A549 (cell line): Measurements from ENCODE around the gene LRFN2. TPM values are rescaled to one million over a fixed set of nuclear protein-coding genes. Genes with fewer than 3 reads are reported as not detected.

Source experiments
- ATAC-seq, 2 experiments: fragments of 200-7000 bp in 1 of 2; fragments of >200 bp in 1 of 2; cut with Nextera tagmentation in 1 of 2; cut with Tn5 transposase in 1 of 2; 3 replicates each; pipeline versions ENCODE4 v1.8.0 to v1.9.1; 2018 to 2020; ENCODE audit warnings: mild to moderate bottlenecking in 1 of 2, moderate library complexity in 1 of 2
- CTCF ChIA-PET: fragments of 300-600 bp; sonication (Branson Sonifier 250); formaldehyde crosslinking; extraction: SDS; loops from one replicate; lab custom pipeline; 2021; ENCODE audit warnings: antibody characterized with exemption, inconsistent platforms; lab: Yijun Ruan, JAX
- POLR2A ChIA-PET: fragments of 350-600 bp; formaldehyde crosslinking; extraction: SDS; loops from one replicate; lab custom pipeline; 2021; ENCODE audit warnings: antibody characterized with exemption, inconsistent platforms; lab: Yijun Ruan, JAX
- DNase-seq, 2 experiments: peaks; one replicate each; pipeline versions ENCODE4 v3.0.0 to v3.0.0-alpha.2; 2011 to 2016; ENCODE audit warnings: low read depth in 1 of 2, low spot score in 1 of 2
- FAIRE-seq: peaks from 2 replicates; lab custom pipeline; 2011; peaks lifted over from hg19 to GRCh38; lab: Jason Lieb, UNC
- H3K27ac ChIP-seq, 2 experiments: fragments of >200 bp; sonication (Bioruptor Twin); formaldehyde crosslinking; 3 replicates each; pipeline ENCODE4 v1.5.1; 2016 to 2017
- H3K4me1 ChIP-seq: fragments of >200 bp; sonication (Bioruptor Twin); formaldehyde crosslinking; 3 replicates; pipeline ENCODE4 v1.6.1; 2016
- H3K4me2 ChIP-seq: fragments of >200 bp; sonication (Bioruptor Twin); formaldehyde crosslinking; 3 replicates; pipeline ENCODE4 v1.6.1; 2016
- H3K4me3 ChIP-seq: fragments of >200 bp; sonication (Bioruptor Twin); formaldehyde crosslinking; 3 replicates; pipeline ENCODE4 v1.5.1; 2016
- H3K9me3 ChIP-seq: fragments of >200 bp; sonication (Bioruptor Twin); formaldehyde crosslinking; 3 replicates; pipeline ENCODE4 v1.6.1; 2016
- BCL3 ChIP-seq: fragments of >200 bp; sonication (Bioruptor Twin); formaldehyde crosslinking; IDR thresholded peaks from 3 replicates; pipeline ENCODE4 v1.6.1; 2016
- CEBPB ChIP-seq, 2 experiments: fragments of >200 bp in 1 of 2; sonication (Bioruptor Twin) in 1 of 2; formaldehyde crosslinking in 1 of 2; IDR thresholded peaks; 2 replicates each; pipeline ENCODE4 v1.6.1; 2012 to 2016
- EHF ChIP-seq: fragments of 250-450 bp; sonication (Bioruptor Pico); IDR thresholded peaks from 2 replicates; pipeline ENCODE4 v1.5.0; 2020; ENCODE audit warnings: mild to moderate bottlenecking
- EP300 ChIP-seq, 2 experiments: fragments of >200 bp; sonication (Bioruptor Twin); formaldehyde crosslinking; IDR thresholded peaks; 2 replicates in 1 of 2; 3 replicates in 1 of 2; pipeline ENCODE4 v1.6.1; 2016 to 2017
- FOXS1 ChIP-seq: fragments of 250-450 bp; sonication (Bioruptor Pico); IDR thresholded peaks from 2 replicates; pipeline ENCODE4 v1.5.0; 2020; ENCODE audit warnings: mild to moderate bottlenecking, moderate library complexity
- HEYL ChIP-seq: fragments of 250-450 bp; sonication (Bioruptor Pico); IDR thresholded peaks from 2 replicates; pipeline ENCODE4 v1.8.0; 2021; ENCODE audit warnings: mild to moderate bottlenecking, moderate library complexity
- HMGXB4 ChIP-seq: fragments of 250-450 bp; sonication (Bioruptor Pico); IDR thresholded peaks from 2 replicates; pipeline ENCODE4 v1.5.0; 2021; ENCODE audit warnings: mild to moderate bottlenecking, moderate library complexity, borderline replicate concordance
- HOXA7 ChIP-seq: fragments of 250-450 bp; sonication (Bioruptor Pico); IDR thresholded peaks from 2 replicates; pipeline ENCODE4 v1.5.0; 2020; ENCODE audit warnings: mild to moderate bottlenecking, moderate library complexity
- HOXB13 ChIP-seq: fragments of 250-450 bp; sonication (Bioruptor Pico); IDR thresholded peaks from 2 replicates; pipeline ENCODE4 v1.5.0; 2020; ENCODE audit warnings: low read depth, mild to moderate bottlenecking, moderate library complexity
- HOXB5 ChIP-seq: fragments of 250-450 bp; sonication (Bioruptor Pico); IDR thresholded peaks from 2 replicates; pipeline ENCODE4 v1.5.0; 2020; ENCODE audit warnings: mild to moderate bottlenecking, moderate library complexity
- KDM5A ChIP-seq: fragments of 200-600 bp; sonication (generic); IDR thresholded peaks from 2 replicates; pipeline ENCODE4 v1.6.1; 2016; ENCODE audit warnings: antibody characterized with exemption, mild to moderate bottlenecking
- NFE2L2 ChIP-seq: fragments of 150-350 bp; conservative IDR thresholded peaks from 2 replicates; pipeline ENCODE4 v1.6.1; 2014; ENCODE audit warnings: low read length
- NR3C1 ChIP-seq: fragments of >200 bp; sonication (Bioruptor Twin); formaldehyde crosslinking; IDR thresholded peaks from 3 replicates; pipeline ENCODE4 v1.6.1; 2017
- PHF8 ChIP-seq: fragments of 200-600 bp; sonication (generic); IDR thresholded peaks from 2 replicates; pipeline ENCODE4 v1.6.1; 2016; ENCODE audit warnings: low read depth, mild to moderate bottlenecking, antibody characterized with exemption, moderate library complexity, borderline replicate concordance
- POLR2AphosphoS2 ChIP-seq: conservative IDR thresholded peaks from 2 replicates; pipeline ENCODE4 v1.6.1; 2012; ENCODE audit warnings: low read length, improper control_type of control experiment, inconsistent platforms
- RARB ChIP-seq: fragments of 250-450 bp; sonication (Bioruptor Pico); IDR thresholded peaks from 2 replicates; pipeline ENCODE4 v1.8.0; 2021; ENCODE audit warnings: mild to moderate bottlenecking, moderate library complexity
- RCOR1 ChIP-seq: fragments of 150-350 bp; IDR thresholded peaks from 2 replicates; pipeline ENCODE4 v1.6.1; 2014; ENCODE audit warnings: antibody characterized with exemption, low read length, low read depth
- RNF2 ChIP-seq: fragments of 200-600 bp; sonication (generic); IDR thresholded peaks from 2 replicates; pipeline ENCODE4 v1.6.1; 2016; ENCODE audit warnings: low read depth, mild to moderate bottlenecking, antibody characterized with exemption, moderate library complexity, borderline replicate concordance
- SREBF2 ChIP-seq: fragments of 450-650 bp; IDR thresholded peaks from 2 replicates; pipeline ENCODE4 v1.6.1; 2014; ENCODE audit warnings: mild to moderate bottlenecking, moderate library complexity
- TFCP2L1 ChIP-seq: fragments of 250-450 bp; sonication (Bioruptor Pico); IDR thresholded peaks from 2 replicates; pipeline ENCODE4 v1.5.0; 2021; ENCODE audit warnings: mild to moderate bottlenecking
- ZFP36 ChIP-seq: fragments of 450-650 bp; IDR thresholded peaks from 2 replicates; pipeline ENCODE4 v1.6.1; 2014; ENCODE audit warnings: borderline replicate concordance; ENCODE audit not compliant: partially characterized antibody
- ZSCAN20 ChIP-seq: fragments of 250-450 bp; sonication (Bioruptor Pico); IDR thresholded peaks from 2 replicates; pipeline ENCODE4 v1.8.0; 2022; ENCODE audit warnings: mild to moderate bottlenecking, moderate library complexity
- whole genome bisulfite sequencing: methylation state at CpG from one replicate; pipeline ENCODE4 v1.1.6; 2017; ENCODE audit errors: missing lambda C conversion rate; 5-methylcytosine and 5-hydroxymethylcytosine counted together
- polyA plus RNA-seq, 4 experiments: library from polyadenylated mRNA; depleted of rRNA in 3 of 4; stranded (reverse); fragments of >200 nt; fragmentation: RNase III in 1 of 4; extraction: RNeasy Plus Mini Kit Qiagen cat#74134 plus additional on column Dnase treatment in 1 of 4; gene quantifications; 2 replicates in 3 of 4; 3 replicates in 1 of 4; pipeline ENCODE4 v1.2.3, GENCODE V29; 2011 to 2017
- TF ChIP-seq, protein P1 (sequence below): fragments of 250-450 bp; sonication (Bioruptor Pico); IDR thresholded peaks from 2 replicates; pipeline ENCODE4 v1.5.0; 2020; ENCODE audit warnings: low read depth, mild to moderate bottlenecking, moderate library complexity
- TF ChIP-seq, protein P2 (sequence below): fragments of >200 bp; sonication (Bioruptor Twin); formaldehyde crosslinking; IDR thresholded peaks from 2 replicates; pipeline ENCODE4 v1.6.1; 2016
- TF ChIP-seq, protein P3 (sequence below): fragments of >200 bp; sonication (Bioruptor Twin); formaldehyde crosslinking; IDR thresholded peaks from 3 replicates; pipeline ENCODE4 v1.5.1; 2016

LRFN2 gene
- polyA plus RNA-seq, 2 of the 4 experiments (the other 2 are of a cell fraction), result not detected

- Histone ChIP-seq H3K27ac (no peak overlapping the region), H3K4me3 (no peak overlapping the region), H3K9me3 (no peaks in the 10 kb centered on the region), H3K4me2 (no peak overlapping the region), H3K4me1 (no peaks in the 10 kb centered on the region)
- no peak for ATAC-seq
- TF ChIP-seq KDM5A (no peak), HOXB13 (no peak), SREBF2 (no peak), HMGXB4 (CRISPR knock-in tag) (no peak), PHF8 (no peak), RNF2 (no peak), HOXB5 (CRISPR knock-in tag) (no peak), NFE2L2 (no peak), CEBPB (IDR thresholded peaks at IDR 0.05) (no peak), EHF (CRISPR knock-in tag) (no peak), ZSCAN20 (CRISPR knock-in tag) (no peak), EP300 (IDR thresholded peaks at IDR 0.05) (no peak), TFCP2L1 (CRISPR knock-in tag) (no peak), FOXS1 (CRISPR knock-in tag) (no peak)
- TF ChIP-seq, protein P1, sequence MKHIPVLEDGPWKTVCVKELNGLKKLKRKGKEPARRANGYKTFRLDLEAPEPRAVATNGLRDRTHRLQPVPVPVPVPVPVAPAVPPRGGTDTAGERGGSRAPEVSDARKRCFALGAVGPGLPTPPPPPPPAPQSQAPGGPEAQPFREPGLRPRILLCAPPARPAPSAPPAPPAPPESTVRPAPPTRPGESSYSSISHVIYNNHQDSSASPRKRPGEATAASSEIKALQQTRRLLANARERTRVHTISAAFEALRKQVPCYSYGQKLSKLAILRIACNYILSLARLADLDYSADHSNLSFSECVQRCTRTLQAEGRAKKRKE (CRISPR knock-in tag), result no peak
- TF ChIP-seq, protein P2, sequence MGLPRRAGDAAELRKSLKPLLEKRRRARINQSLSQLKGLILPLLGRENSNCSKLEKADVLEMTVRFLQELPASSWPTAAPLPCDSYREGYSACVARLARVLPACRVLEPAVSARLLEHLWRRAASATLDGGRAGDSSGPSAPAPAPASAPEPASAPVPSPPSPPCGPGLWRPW, result no peak
- ChIA-PET POLR2A (no interaction called here), CTCF (interaction anchor here (0.7 kb wide), 1 partner anchor 311 kb away, joined by 3 read pairs; no protein-coding TSS in a partner anchor)
- FAIRE-seq, result no peak
- DNase-seq, result no peak
- whole genome bisulfite sequencing, result 89% methylated on average over 1 of the region's 1 CpG
Measured at GRCh38 chr6:40394381-40394780, 192.8 kb downstream of the LRFN2 start.

- POLR2A ChIA-PET, result no interaction called here
- Histone ChIP-seq H3K4me3 (no peak overlapping the region), H3K4me2 (no peak overlapping the region), H3K4me1 (no peaks in the 10 kb centered on the region), H3K9me3 (no peaks in the 10 kb centered on the region), H3K27ac (no peak overlapping the region)
- no peak for ATAC-seq
- WGBS, result 2% methylated on average over 4 of the region's 5 CpGs
- no peak for DNase-seq
- TF ChIP-seq ZFP36 (no peak), POLR2AphosphoS2 (no peak), RARB (CRISPR knock-in tag) (no peak), NR3C1 (no peak), HOXA7 (CRISPR knock-in tag) (no peak), CEBPB (IDR thresholded peaks at IDR 0.05) (no peak), HOXB5 (CRISPR knock-in tag) (no peak), RCOR1 (no peak)
- CTCF ChIA-PET, result no interaction called here
- FAIRE-seq, result no peak
Measured at GRCh38 chr6:40393641-40394040, 193.5 kb downstream of the LRFN2 start.

DNA sequence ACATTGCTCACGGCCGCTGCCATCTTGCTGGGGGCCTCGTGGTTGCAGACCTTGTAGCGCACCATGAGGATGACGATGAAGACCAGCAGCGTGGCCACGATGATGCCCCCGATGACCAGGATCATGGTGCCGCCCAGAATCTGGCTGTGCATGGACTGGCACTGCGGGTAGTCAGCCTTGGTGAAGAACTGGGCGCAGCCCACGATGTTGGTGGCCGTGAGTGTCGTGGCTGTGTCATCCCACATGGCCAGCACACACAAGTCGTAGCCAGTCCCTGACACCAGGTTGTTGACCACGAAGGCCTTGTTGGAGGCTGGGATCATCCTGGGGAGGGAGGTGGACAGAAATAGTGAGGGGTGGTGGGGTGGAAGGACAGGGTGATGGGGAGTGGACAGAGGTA is 194.6 kb downstream of the LRFN2 start:
- no peak for FAIRE-seq
- Histone ChIP-seq H3K4me2 (no peak overlapping the region), H3K4me3 (no peak overlapping the region), H3K9me3 (no peaks in the 10 kb centered on the region), H3K27ac (no peak overlapping the region), H3K4me1 (no peaks in the 10 kb centered on the region)
- CTCF ChIA-PET, result no interaction called here
- POLR2A ChIA-PET, result no interaction called here
- 60% methylated on average over 4 of the region's 16 CpGs for WGBS
- no peak for DNase-seq
- ATAC-seq, result no peak
- no peak for TF ChIP-seq SREBF2
- TF ChIP-seq, protein P2, result no peak
- TF ChIP-seq HEYL, result no peak
- TF ChIP-seq BCL3, result no peak
- no peak for TF ChIP-seq ZSCAN20 (CRISPR knock-in tag)
- TF ChIP-seq, protein P3, sequence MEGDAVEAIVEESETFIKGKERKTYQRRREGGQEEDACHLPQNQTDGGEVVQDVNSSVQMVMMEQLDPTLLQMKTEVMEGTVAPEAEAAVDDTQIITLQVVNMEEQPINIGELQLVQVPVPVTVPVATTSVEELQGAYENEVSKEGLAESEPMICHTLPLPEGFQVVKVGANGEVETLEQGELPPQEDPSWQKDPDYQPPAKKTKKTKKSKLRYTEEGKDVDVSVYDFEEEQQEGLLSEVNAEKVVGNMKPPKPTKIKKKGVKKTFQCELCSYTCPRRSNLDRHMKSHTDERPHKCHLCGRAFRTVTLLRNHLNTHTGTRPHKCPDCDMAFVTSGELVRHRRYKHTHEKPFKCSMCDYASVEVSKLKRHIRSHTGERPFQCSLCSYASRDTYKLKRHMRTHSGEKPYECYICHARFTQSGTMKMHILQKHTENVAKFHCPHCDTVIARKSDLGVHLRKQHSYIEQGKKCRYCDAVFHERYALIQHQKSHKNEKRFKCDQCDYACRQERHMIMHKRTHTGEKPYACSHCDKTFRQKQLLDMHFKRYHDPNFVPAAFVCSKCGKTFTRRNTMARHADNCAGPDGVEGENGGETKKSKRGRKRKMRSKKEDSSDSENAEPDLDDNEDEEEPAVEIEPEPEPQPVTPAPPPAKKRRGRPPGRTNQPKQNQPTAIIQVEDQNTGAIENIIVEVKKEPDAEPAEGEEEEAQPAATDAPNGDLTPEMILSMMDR, result no peak
